GM12864 (cell line): ENCODE data around the gene SPZ1.
"Not testable (repeated sequence)": the region's sequence is repeated elsewhere in the genome, so short reads cannot be mapped to it uniquely, and the experiment has no call there.

Experiments
- DNase-seq: peaks from one replicate; pipeline ENCODE4 v3.0.0-alpha.2; 2011; ENCODE audit warnings: low read depth
- H3K4me3 ChIP-seq: 2 replicates; pipeline ENCODE4 v1.5.1; 2011; ENCODE audit warnings: mild to moderate bottlenecking, low read depth, low read length, control low read depth
- CTCF ChIP-seq: IDR thresholded peaks from 2 replicates; pipeline ENCODE4 v1.5.1; 2011; ENCODE audit warnings: low read depth, mild to moderate bottlenecking, moderate library complexity, low read length, control low read depth, inconsistent platforms; ENCODE audit errors: missing control alignments

The SPZ1 gene, protein sequence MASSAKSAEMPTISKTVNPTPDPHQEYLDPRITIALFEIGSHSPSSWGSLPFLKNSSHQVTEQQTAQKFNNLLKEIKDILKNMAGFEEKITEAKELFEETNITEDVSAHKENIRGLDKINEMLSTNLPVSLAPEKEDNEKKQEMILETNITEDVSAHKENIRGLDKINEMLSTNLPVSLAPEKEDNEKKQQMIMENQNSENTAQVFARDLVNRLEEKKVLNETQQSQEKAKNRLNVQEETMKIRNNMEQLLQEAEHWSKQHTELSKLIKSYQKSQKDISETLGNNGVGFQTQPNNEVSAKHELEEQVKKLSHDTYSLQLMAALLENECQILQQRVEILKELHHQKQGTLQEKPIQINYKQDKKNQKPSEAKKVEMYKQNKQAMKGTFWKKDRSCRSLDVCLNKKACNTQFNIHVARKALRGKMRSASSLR

GRCh38 chr5:80319702-80320101, at the start of gene SPZ1:
SPZ1 (plus strand) TSS chr5:80320002; CDS start chr5:80320216, 214 bp downstream.
- no peak for TF ChIP-seq CTCF
- DNase-seq: no peak

GRCh38 chr5:80270543-80270942, 49.3 kb upstream of the SPZ1 start:
- not testable (repeated sequence) for DNase-seq

More at GRCh38 chr5:80319702-80320101, at the start of gene SPZ1:
- no peak within 1 kb of the TSS for H3K4me3 ChIP-seq

DNA sequence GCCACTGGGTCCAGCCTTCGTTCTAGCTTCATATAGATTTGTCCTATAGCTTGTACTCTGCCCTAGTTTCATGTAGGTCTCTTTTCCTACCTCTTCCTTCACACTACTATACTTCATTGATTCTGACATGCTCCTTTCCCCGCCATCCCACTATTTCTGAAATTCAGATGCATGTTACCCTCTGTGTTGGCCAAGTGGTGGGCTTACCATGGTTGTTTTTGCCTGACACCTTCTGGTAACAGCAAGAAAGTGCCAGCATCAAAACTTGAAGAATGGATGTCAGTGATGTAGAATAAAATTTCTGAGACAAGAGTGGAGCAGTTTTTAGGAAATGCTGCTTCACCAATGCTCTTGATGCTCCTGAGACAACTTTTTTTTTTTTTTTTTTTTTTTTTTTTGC, 44.5 kb upstream of the SPZ1 start:
- H3K4me3 ChIP-seq: no peak overlapping the region
- no peak for DNase-seq
- TF ChIP-seq CTCF: peak; percentile 41

More at GRCh38 chr5:80270543-80270942, 49.3 kb upstream of the SPZ1 start:
- H3K4me3 ChIP-seq: not testable (repeated sequence)

DNA sequence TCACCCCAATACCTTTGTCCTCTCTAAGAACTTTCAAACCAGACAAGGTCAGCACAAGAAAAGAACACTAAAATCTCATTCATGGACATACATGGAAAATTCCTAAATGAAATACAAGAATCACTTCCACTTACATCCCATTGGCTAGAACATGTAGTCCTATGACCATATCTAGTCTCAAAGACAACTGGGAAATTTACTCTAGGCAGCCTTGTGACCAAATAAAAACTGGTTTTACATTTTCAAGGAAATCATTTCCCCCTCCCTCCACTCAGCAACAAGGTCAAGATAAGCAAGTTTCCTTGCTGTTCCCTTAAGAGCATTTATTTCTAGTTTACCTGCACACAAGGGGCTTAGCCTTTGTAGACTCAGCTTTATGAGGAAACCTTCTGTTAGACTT, 43.6 kb upstream of the SPZ1 start:
- DNase-seq: no peak
- no peak for TF ChIP-seq CTCF
- no peak overlapping the region for H3K4me3 ChIP-seq

- H3K4me3 ChIP-seq: no peak overlapping the region
- DNase-seq: no peak
- TF ChIP-seq CTCF: no peak
Observed at GRCh38 chr5:80277191-80277590, 42.6 kb upstream of the SPZ1 start.

GRCh38 chr5:80282054-80282453, 37.7 kb upstream of the SPZ1 start:
- no peak for DNase-seq
- no peak overlapping the region for H3K4me3 ChIP-seq
- TF ChIP-seq CTCF: no peak

DNA sequence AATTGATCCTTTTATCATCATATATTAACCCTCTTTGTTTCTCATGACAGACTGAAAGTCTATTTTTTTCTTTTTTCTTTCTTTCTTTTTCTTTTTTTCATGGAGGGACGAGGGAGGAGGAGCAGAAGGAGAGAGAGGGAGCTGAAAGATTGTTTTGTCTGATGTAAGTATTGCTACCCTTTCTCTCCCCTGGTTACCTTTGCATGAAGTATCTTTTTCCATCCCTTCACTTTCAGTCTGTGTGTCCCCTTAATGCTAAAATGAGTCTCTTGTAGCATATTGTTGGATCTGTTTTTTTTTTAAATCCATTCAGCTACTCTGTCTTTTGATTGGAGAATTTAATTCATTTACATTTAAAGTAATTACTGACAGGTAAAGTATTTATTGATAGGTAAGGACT, 36.4 kb upstream of the SPZ1 start:
- TF ChIP-seq CTCF: no peak
- H3K4me3 ChIP-seq: no peak overlapping the region
- DNase-seq: no peak
